Heart right ventricle (tissue), 16 donors: ENCODE results near the gene ARHGAP22. TPM values are rescaled to one million over a fixed set of nuclear protein-coding genes. Genes with fewer than 3 reads are reported as not detected.

Experiments used
- ATAC-seq, 8 donors: fragments of 200-7000 bp; cut with Tn5 transposase; one replicate each; pipeline ENCODE4 v1.9.1; 2020; ENCODE audit warnings: mild to moderate bottlenecking in 8 of 8, moderate library complexity in 8 of 8, moderate number of reproducible peaks in 1 of 8
- DNase-seq, 2 donors: peaks; one replicate each; pipeline ENCODE4 v3.0.0-alpha.2; 2020
- H3K27ac ChIP-seq, 10 donors: fragments of 200-600 bp; sonication (generic) in 2 of 10; one replicate each; pipeline versions ENCODE4 v1.5.0 to v1.8.0; 2020 to 2022; ENCODE audit warnings: mild to moderate bottlenecking in 3 of 10
- H3K27me3 ChIP-seq, 7 donors: fragments of 200-600 bp; one replicate each; pipeline ENCODE4 v1.8.0; 2021 to 2022; ENCODE audit warnings: mild to moderate bottlenecking in 2 of 7
- H3K36me3 ChIP-seq, 9 donors: fragments of 200-600 bp; sonication (generic) in 1 of 9; one replicate each; pipeline versions ENCODE4 v1.5.0 to v1.8.0; 2020 to 2022; ENCODE audit warnings: mild to moderate bottlenecking in 2 of 9
- H3K4me1 ChIP-seq, 9 donors: fragments of 200-600 bp; sonication (generic) in 1 of 9; one replicate each; pipeline versions ENCODE4 v1.5.0 to v1.8.0; 2020 to 2022; ENCODE audit warnings: mild to moderate bottlenecking in 4 of 9
- H3K4me3 ChIP-seq, 10 donors: fragments of 200-600 bp; sonication (generic) in 2 of 10; one replicate each; pipeline versions ENCODE4 v1.5.0 to v1.8.0; 2020 to 2022; ENCODE audit warnings: mild to moderate bottlenecking in 7 of 10, moderate library complexity in 2 of 10
- H3K9me3 ChIP-seq, 11 donors: fragments of 200-600 bp in 10 of 11; sonication (generic) in 2 of 11; one replicate each; pipeline versions ENCODE4 v1.5.0 to v1.8.0; 2013 to 2022; ENCODE audit warnings: mild to moderate bottlenecking in 2 of 11, control low read depth in 1 of 11, moderate library complexity in 1 of 11
- WGBS, 2 donors: extraction: QIAGEN DNeasy Blood & Tissue Kit; methylation state at CpG; one replicate each; pipeline ENCODE4 v1.1.7; 2013; ENCODE audit warnings: inconsistent platforms in 1 of 2; 5-methylcytosine and 5-hydroxymethylcytosine counted together
- intact Hi-C, 10 donors: fragments of 100-400 bp; cut with DNase I; formaldehyde crosslinking; loops; one replicate each; pipeline versions ENCODE4 v1.11.1 to v1.14.2; 2022
- polyA plus RNA-seq, 2 donors: library from polyadenylated mRNA; stranded (reverse); fragments of 200-250 nt; gene quantifications; one replicate each; pipeline ENCODE4 v1.2.3, GENCODE V29; 2013
- total RNA-seq, 10 donors: library from RNA; stranded (reverse); fragmentation: NEBNext Ultra II Directional in 3 of 10; extraction: Animal tissue kit (Norgen Biotek cat#: 25700) in 3 of 10; gene quantifications; one replicate each; pipeline versions ENCODE4 v1.2.1 to v1.2.4, GENCODE V29; 2021 to 2023
- TF ChIP-seq, protein P1 (sequence below), 9 donors: fragments of 200-600 bp; sonication (generic) in 2 of 9; IDR thresholded peaks; one replicate each; pipeline versions ENCODE4 v1.5.0 to v1.8.0; 2021 to 2022; ENCODE audit warnings: antibody characterized with exemption in 9 of 9, mild to moderate bottlenecking in 5 of 9, moderate library complexity in 1 of 9
- donor health status: Arrhythmogenic right ventricular cardiomyopathy.
- donor health status: ischemic (EF 13 %, LVEDD 7.1; RV severe dilation, severe dysfunction).
- donor health status: healthy with polysubstance abuse.
- donor health status: DM: no; HTN: yes; CAD: no.
- donor health status: DM: no; HTN: no; CAD: no.
- donor health status: ischemic (EF 25% LVEDD 6.9; RV normal size, moderate dysfunction).
- donor health status: ischemic (EF 25% LVEDD 5.7; RV mildly dilated, moderate dysfunction).
- donor health status: healthy.
- donor health status: DM: yes; HTN: yes; CAD: no.
- donor health status: Ischemic cardiomyopathy.
- donor health status: ischemic (EF 35%, LVEDD 5.7; RV mildly dilated, moderate dysfunction).
- donor health status: nonischemic (EF 11% LVEDD 7.7; RV severe dilation, severe dysfunction).
- donor health status: DM: yes; HTN: yes; CAD: no.
- donor health status: PGD.
- donor health status: ischemic (EF 29% LVEDD 5.4; RV normal size, mild dysfunction).
- donor health status: nonischemic (EF 23%, LVEDD 6.1; RV moderate dilation, normal function).

The ARHGAP22 gene
- total and polyA plus RNA-seq, 12 donors = 1.5 to 9.3 (median 2.8) TPM

DNA sequence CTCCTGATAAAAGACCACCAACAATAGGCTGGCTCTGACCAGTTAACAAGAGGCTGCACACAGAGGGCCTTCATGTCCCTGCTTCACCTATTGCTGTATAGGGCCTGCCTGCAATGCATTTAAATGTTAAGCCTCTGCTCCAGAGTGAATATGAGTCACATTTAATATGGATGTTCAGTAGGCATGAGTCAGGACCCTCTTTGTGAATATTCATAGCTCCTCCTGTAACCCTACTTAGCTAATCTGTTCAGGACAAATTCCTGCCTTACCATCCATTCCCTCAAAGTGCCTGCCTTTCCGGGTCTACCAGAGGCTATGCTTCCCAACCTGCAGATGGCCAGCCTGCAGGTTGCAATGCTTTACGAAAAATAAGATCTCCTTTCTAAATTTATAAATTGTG, 32.5 kb downstream of the ARHGAP22 start:
- Histone ChIP-seq H3K4me1 (peaks cover 0 to 12% (median 0%) of the 10 kb centered on the region in 9 donors), H3K36me3 (no peaks in the 10 kb centered on the region), H3K4me3 (no peak overlapping the region), H3K9me3 (no peaks in the 10 kb centered on the region), H3K27ac (no peak overlapping the region), H3K27me3 (no peaks in the 10 kb centered on the region)
- intact Hi-C loops = no loop called here
- ATAC-seq (no peak), DNase-seq (no peak)
- 86 to 94% methylated on average over 2 of the region's 2 CpGs for WGBS, 2 donors
- TF ChIP-seq, protein P1, sequence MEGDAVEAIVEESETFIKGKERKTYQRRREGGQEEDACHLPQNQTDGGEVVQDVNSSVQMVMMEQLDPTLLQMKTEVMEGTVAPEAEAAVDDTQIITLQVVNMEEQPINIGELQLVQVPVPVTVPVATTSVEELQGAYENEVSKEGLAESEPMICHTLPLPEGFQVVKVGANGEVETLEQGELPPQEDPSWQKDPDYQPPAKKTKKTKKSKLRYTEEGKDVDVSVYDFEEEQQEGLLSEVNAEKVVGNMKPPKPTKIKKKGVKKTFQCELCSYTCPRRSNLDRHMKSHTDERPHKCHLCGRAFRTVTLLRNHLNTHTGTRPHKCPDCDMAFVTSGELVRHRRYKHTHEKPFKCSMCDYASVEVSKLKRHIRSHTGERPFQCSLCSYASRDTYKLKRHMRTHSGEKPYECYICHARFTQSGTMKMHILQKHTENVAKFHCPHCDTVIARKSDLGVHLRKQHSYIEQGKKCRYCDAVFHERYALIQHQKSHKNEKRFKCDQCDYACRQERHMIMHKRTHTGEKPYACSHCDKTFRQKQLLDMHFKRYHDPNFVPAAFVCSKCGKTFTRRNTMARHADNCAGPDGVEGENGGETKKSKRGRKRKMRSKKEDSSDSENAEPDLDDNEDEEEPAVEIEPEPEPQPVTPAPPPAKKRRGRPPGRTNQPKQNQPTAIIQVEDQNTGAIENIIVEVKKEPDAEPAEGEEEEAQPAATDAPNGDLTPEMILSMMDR (IDR thresholded peaks at IDR 0.05) = no peak

DNA sequence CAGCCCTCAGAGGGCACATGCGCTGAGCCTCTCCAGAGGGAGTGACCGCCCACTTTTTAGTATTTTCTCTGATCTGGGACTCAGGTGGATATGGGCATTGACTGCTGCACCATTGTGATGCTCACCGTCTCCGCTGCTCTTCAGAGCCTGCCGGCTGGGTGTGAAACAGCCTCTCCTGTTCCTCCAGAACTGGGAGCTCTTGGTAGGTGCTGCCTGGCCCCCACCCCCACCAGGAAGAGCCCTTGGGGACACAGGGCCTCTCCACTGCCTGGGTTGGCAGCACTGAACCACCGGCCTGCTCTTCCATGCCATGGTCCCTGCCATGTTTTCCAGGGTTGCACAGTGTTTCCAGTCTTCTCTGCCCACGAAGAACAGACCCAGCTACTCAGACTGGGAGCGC, 36.3 kb downstream of the ARHGAP22 start:
- no peak overlapping the region for H3K4me3 ChIP-seq
- DNase-seq (no peak), ATAC-seq (no peak)
- no peaks in the 10 kb centered on the region for H3K9me3 ChIP-seq
- WGBS, 2 donors = 94 to 95% methylated on average over 8 of the region's 8 CpGs
- H3K36me3 ChIP-seq = no peaks in the 10 kb centered on the region
- TF ChIP-seq, protein P1 (IDR thresholded peaks at IDR 0.05) = no peak
- intact Hi-C loops = no loop called here
- H3K27ac ChIP-seq = no peak overlapping the region
- no peaks in the 10 kb centered on the region for H3K27me3 ChIP-seq
- no peaks in the 10 kb centered on the region for H3K4me1 ChIP-seq

DNA sequence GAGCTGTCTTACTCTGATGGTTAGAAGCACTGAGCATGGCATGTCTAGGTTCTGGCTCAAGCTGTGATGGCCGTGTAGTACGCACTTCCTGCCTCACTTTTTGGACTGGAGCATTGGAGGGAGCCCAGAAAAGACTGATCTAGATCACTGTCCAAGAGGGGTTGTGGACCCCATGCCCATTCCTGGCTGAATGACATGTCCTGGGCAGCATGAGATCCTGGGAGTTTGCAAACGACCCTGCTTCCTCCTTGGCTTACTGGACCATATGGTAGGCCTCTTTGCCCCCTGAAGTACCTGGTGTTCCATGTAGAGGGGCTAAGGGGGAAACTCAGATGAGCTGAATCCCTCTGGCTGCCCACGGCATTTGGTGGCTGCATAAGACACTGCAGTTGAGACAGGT, 36.7 kb downstream of the ARHGAP22 start:
- Histone ChIP-seq H3K27ac (no peak overlapping the region), H3K9me3 (no peaks in the 10 kb centered on the region), H3K36me3 (no peaks in the 10 kb centered on the region), H3K4me3 (no peak overlapping the region), H3K4me1 (no peaks in the 10 kb centered on the region), H3K27me3 (no peaks in the 10 kb centered on the region)
- DNase-seq (no peak), ATAC-seq (no peak)
- intact Hi-C loops = no loop called here
- WGBS, 2 donors = 81 to 82% methylated on average over 4 of the region's 4 CpGs
- TF ChIP-seq, protein P1 (IDR thresholded peaks at IDR 0.05) = no peak

DNA sequence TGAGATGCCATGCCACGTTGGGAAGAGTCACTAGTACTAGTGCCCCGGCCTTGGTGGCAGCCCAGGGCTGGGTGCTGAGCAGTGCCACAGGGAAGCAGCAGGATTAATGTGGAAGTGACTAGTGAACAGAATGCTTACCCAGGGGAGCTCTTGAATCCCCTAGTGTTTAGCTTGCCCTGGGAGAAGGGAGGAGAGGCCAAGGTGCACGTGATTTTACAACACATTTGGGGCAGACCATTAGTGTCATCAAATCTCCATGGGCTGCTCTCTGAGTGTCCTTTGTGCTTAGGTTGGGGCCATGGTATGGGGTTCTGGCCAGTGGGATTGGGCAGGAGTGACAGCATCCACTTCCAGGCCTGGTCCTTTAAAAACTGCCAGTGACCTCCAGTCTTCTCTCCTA, 37.5 kb downstream of the ARHGAP22 start:
- 88 to 91% methylated on average over 3 of the region's 3 CpGs for WGBS, 2 donors
- Histone ChIP-seq H3K4me3 (no peak overlapping the region), H3K4me1 (no peaks in the 10 kb centered on the region), H3K36me3 (no peaks in the 10 kb centered on the region), H3K27me3 (no peaks in the 10 kb centered on the region), H3K27ac (no peak overlapping the region), H3K9me3 (no peaks in the 10 kb centered on the region)
- TF ChIP-seq, protein P1 (IDR thresholded peaks at IDR 0.05) = no peak
- intact Hi-C loops = no loop called here
- DNase-seq (no peak), ATAC-seq (no peak)
